ENCODE measurements around the gene KIF16B. TPM values are rescaled to one million over a fixed set of nuclear protein-coding genes. Genes with fewer than 3 reads are reported as not detected.

The KIF16B gene
- total and polyA plus RNA-seq, 2 experiments from 2014 or later, result 6.5 to 11.1 TPM

GRCh38 chr20:16607364-16608276, 34.4 kb upstream of the KIF16B start:
- H3K9me2 ChIP-seq (ENCODE audit: insufficient read depth), result no peaks in the 10 kb centered on the region
- no peaks in the 10 kb centered on the region for H3K4me1 Mint-ChIP-seq
- H3K27ac Mint-ChIP-seq, result no peak overlapping the region
- H3K4me3 ChIP-seq, result no peak overlapping the region
- H3K27me3 Mint-ChIP-seq (ENCODE audit: insufficient read depth, low read depth, poor library complexity), result peaks cover 2% of the 10 kb centered on the region
- ATAC-seq (no peak), DNase-seq (ENCODE audit: low spot score) (no peak)
- no peaks in the 10 kb centered on the region for H3K79me2 ChIP-seq (replicated peaks; ENCODE audit: insufficient read depth)
- no peak for TF ChIP-seq ZNF331 (CRISPR knock-in tag; IDR thresholded peaks at IDR 0.05; ENCODE audit: low read depth)
- TF ChIP-seq STAT1 (IDR thresholded peaks at IDR 0.05; ENCODE audit: unreplicated experiment), result no peak
- no peak for TF ChIP-seq JUNB (IDR thresholded peaks at IDR 0.05; ENCODE audit: unreplicated experiment)
- no peak for TF ChIP-seq ETS1 (IDR thresholded peaks at IDR 0.05)
- no peak for TF ChIP-seq EZH2phosphoT487 (IDR thresholded peaks at IDR 0.05; ENCODE audit: unreplicated experiment)
- no peak for TF ChIP-seq NANOG (IDR thresholded peaks at IDR 0.05; ENCODE audit: borderline replicate concordance)
- no peak for TF ChIP-seq CTCF (conservative IDR thresholded peaks at IDR 0.05; ENCODE audit: low read depth in 2 of 2)
- no peak for TF ChIP-seq ZNF462 (CRISPR knock-in tag; IDR thresholded peaks at IDR 0.05)
- TF ChIP-seq CREB1 (CRISPR knock-in tag; IDR thresholded peaks at IDR 0.05; ENCODE audit: low read depth), result no peak
- no peak for TF ChIP-seq REST (IDR thresholded peaks at IDR 0.05; ENCODE audit: unreplicated experiment)
- no peak for TF ChIP-seq EZH2 (IDR thresholded peaks at IDR 0.05; ENCODE audit: low read depth, unreplicated experiment)
- no peak for TF ChIP-seq POLR2AphosphoS5 (IDR thresholded peaks at IDR 0.05; ENCODE audit: low read depth)
- TF ChIP-seq ZNF114 (CRISPR knock-in tag; IDR thresholded peaks at IDR 0.05), result no peak
- H3K27ac ChIP-seq (ENCODE audit: low read depth), result no peak overlapping the region
- no peaks in the 10 kb centered on the region for H4K20me1 ChIP-seq (replicated peaks; ENCODE audit: insufficient read depth)
- H3K9me3 Mint-ChIP-seq, result no peaks in the 10 kb centered on the region; the same call in 2 of the 3 replicates
- no peaks in the 10 kb centered on the region for H3K36me3 Mint-ChIP-seq (ENCODE audit: low read depth)
- H3K36me3 ChIP-seq (ENCODE audit: insufficient read depth), result no peaks in the 10 kb centered on the region
- H3K4me2 ChIP-seq, result no peak overlapping the region
- H3K4me1 ChIP-seq (ENCODE audit: insufficient read depth), result no peaks in the 10 kb centered on the region
- H2AFZ ChIP-seq, result no peak overlapping the region
- H3K27me3 ChIP-seq (ENCODE audit: insufficient read depth), result no peaks in the 10 kb centered on the region
- H3F3A ChIP-seq (replicated peaks; ENCODE audit: low read depth), result no peaks in the 10 kb centered on the region
- H3K4me3 Mint-ChIP-seq, result no peak overlapping the region

Measured in GM23338 (cell line).